ENCODE data around the gene PHF8. TPM values are rescaled to one million over a fixed set of nuclear protein-coding genes. Genes with fewer than 3 reads are reported as not detected.
A peak's percentile ranks its signal among the peaks of the same experiment; 100 is the strongest.

PHF8 gene
- total and polyA plus RNA-seq, 8 donors = 3.4 to 65.2 (median 13.7) TPM

DNA sequence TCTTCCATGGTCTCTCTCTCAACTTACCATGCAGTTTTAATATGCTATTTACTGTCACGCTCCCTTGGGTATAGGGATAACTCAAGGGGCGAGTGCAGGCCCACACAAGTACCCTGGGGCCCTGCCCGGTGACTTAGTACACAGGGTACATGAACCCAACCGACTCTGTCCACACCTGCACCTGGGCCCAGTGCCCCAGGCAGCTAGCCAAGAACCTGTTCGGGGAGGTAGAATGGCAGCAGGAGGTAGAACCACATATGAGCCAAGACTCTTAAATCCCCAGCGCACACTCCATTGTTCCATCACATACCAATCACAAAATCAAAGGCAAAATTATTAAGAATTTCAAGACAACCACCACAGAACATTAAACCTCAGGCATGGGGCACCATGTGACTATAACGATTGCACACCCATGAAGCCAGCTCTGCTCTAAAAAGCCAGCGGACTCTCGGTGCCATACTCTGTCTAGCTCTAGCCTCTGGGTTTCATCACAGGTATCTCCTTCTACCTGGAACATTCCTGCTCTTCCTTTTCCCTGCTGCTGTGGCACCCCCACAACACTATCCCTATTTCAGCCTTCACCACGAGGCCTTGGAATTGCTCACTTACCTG lies 14.6 kb downstream of the PHF8 start:
- no peak overlapping the region for H3K27ac ChIP-seq
- WGBS, 5 donors = 55 to 68% (median 65%) methylated on average over 10 of the region's 10 CpGs
- H3K27me3 ChIP-seq = peaks cover 0 to 3% (median 0%) of the 10 kb centered on the region in 3 donors
- H3K9me3 ChIP-seq = no peaks in the 10 kb centered on the region
- intact Hi-C loops (cut with DNase I; ENCODE audit: low total_unique reads) = no loop called here
- TF ChIP-seq POLR2A (IDR thresholded peaks at IDR 0.05) (no peak), EP300 (IDR thresholded peaks at IDR 0.05) (no peak), POLR2AphosphoS5 (IDR thresholded peaks at IDR 0.05) (no peak)
- TF ChIP-seq, protein P1, sequence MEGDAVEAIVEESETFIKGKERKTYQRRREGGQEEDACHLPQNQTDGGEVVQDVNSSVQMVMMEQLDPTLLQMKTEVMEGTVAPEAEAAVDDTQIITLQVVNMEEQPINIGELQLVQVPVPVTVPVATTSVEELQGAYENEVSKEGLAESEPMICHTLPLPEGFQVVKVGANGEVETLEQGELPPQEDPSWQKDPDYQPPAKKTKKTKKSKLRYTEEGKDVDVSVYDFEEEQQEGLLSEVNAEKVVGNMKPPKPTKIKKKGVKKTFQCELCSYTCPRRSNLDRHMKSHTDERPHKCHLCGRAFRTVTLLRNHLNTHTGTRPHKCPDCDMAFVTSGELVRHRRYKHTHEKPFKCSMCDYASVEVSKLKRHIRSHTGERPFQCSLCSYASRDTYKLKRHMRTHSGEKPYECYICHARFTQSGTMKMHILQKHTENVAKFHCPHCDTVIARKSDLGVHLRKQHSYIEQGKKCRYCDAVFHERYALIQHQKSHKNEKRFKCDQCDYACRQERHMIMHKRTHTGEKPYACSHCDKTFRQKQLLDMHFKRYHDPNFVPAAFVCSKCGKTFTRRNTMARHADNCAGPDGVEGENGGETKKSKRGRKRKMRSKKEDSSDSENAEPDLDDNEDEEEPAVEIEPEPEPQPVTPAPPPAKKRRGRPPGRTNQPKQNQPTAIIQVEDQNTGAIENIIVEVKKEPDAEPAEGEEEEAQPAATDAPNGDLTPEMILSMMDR (IDR thresholded peaks at IDR 0.05) = no peak
- H3K4me1 ChIP-seq = peaks cover 0 to 8% (median 0%) of the 10 kb centered on the region in 4 donors
- H3K36me3 ChIP-seq = peaks cover 0 to 76% (median 54%) of the 10 kb centered on the region in 4 donors
- H3K4me3 ChIP-seq = no peak overlapping the region
- DNase-seq = peak; percentile 10 to 80

DNA sequence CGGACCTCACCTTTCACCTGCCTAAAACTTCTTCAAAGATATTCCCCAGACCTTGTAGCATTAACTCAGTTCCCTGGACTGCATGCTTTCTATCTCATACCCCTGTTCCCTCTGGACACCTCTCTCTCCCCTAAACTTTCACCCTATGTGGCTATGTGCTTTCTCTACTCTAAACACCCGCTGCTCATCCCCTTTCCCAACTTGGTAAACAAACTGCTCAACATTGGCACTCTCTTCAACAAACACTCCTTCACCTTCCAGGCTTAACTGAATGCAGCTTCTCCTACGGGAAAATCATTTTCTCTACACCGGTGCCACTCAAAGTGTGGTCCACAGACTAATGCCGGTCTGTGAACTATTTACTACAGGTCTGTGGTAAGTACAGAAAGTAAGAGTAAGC lies 19.9 kb downstream of the PHF8 start:
- Histone ChIP-seq H3K27me3 (no peaks in the 10 kb centered on the region), H3K4me1 (no peaks in the 10 kb centered on the region), H3K4me3 (no peak overlapping the region), H3K27ac (no peak overlapping the region), H3K9me3 (no peaks in the 10 kb centered on the region), H3K36me3 (peaks cover 0 to 64% (median 52%) of the 10 kb centered on the region in 4 donors)
- TF ChIP-seq EP300 (IDR thresholded peaks at IDR 0.05) = no peak
- TF ChIP-seq, protein P1 (IDR thresholded peaks at IDR 0.05) = no peak
- no peak for TF ChIP-seq POLR2AphosphoS5 (IDR thresholded peaks at IDR 0.05)
- no peak for TF ChIP-seq POLR2A (IDR thresholded peaks at IDR 0.05)
- WGBS, 5 donors = 88 to 93% (median 89%) methylated on average over 4 to 5 of the region's 5 CpGs
- DNase-seq = no peak
- intact Hi-C loops (cut with DNase I; ENCODE audit: low total_unique reads) = no loop called here

DNA sequence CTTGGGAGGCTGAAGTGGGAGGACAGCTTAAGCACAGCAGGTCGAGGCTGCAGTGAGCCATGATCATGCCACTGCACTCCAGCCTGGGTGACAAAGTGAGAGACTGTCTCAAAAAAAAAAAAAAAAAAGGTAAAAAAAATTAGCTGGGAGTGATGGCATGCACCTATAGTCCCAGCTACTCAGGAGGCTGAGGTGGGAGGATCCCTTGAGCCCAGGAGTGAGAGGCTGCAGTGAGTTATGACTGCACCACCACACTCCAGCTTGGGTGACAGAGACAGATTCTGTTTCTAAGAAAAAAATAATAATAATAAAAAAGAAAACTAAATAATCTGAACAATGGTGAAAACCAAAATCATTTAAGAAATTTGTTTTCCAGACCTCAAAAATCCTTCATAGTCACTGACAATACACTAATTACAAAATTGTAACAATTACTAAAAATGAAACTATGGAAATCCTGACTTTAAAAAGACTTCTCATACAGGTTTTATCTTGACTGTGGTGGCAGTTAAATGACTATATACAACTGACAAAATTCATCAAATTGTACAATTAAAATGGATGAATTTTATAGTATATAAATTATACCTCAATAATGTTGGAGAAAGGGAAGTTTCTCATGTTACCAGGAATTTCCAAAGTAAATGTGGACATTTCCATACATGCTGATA lies 31.3 kb downstream of the PHF8 start:
- no peak for DNase-seq
- Histone ChIP-seq H3K36me3 (peaks cover 3 to 84% (median 80%) of the 10 kb centered on the region in 4 donors), H3K27me3 (no peaks in the 10 kb centered on the region), H3K9me3 (no peaks in the 10 kb centered on the region), H3K4me3 (no peak overlapping the region), H3K27ac (no peak overlapping the region), H3K4me1 (no peaks in the 10 kb centered on the region)
- 60 to 100% (median 88%) methylated on average over 1 of the region's 1 CpG for WGBS, 5 donors
- intact Hi-C loops (cut with DNase I; ENCODE audit: low total_unique reads) = no loop called here
- no peak for TF ChIP-seq POLR2A (IDR thresholded peaks at IDR 0.05)
- TF ChIP-seq, protein P1 (IDR thresholded peaks at IDR 0.05) = no peak
- TF ChIP-seq POLR2AphosphoS5 (IDR thresholded peaks at IDR 0.05) = no peak
- no peak for TF ChIP-seq EP300 (IDR thresholded peaks at IDR 0.05)

DNA sequence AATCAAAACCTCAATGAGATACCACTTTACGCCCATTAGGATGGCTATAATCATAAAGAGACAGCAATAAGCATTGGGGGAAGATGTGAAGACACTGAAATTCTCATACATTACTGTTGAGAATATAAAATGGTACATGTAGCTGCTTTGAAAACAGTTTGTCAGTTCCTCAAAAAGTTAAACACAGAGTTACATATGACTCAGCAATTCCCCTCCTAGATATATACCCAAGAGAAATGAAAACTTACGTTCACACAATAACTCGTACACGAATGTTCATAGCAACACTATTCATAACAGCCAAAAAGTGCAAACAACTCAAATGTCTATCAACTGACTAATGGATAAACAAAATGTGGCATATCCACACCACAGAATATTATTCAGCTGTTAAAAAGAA lies 36.6 kb downstream of the PHF8 start:
- Histone ChIP-seq H3K27me3 (no peaks in the 10 kb centered on the region), H3K27ac (no peak overlapping the region), H3K36me3 (peaks cover 0 to 41% (median 37%) of the 10 kb centered on the region in 4 donors), H3K4me1 (no peaks in the 10 kb centered on the region), H3K9me3 (no peaks in the 10 kb centered on the region), H3K4me3 (no peak overlapping the region)
- TF ChIP-seq POLR2A (IDR thresholded peaks at IDR 0.05) (no peak), POLR2AphosphoS5 (IDR thresholded peaks at IDR 0.05) (no peak), EP300 (IDR thresholded peaks at IDR 0.05) (no peak)
- TF ChIP-seq, protein P1 (IDR thresholded peaks at IDR 0.05) = no peak
- DNase-seq = no peak
- intact Hi-C loops (cut with DNase I; ENCODE audit: low total_unique reads) = no loop called here
- WGBS, 5 donors = 87 to 96% (median 94%) methylated on average over 4 of the region's 4 CpGs

All from stomach (tissue), 9 donors.